H1 (cell line): ENCODE results near the gene SERPINB8. TPM values are rescaled to one million over a fixed set of nuclear protein-coding genes. Genes with fewer than 3 reads are reported as not detected.

Source experiments
- CTCF ChIA-PET: fragments of 300-600 bp; sonication (Branson Sonifier 250); formaldehyde crosslinking; loops from one replicate; lab custom pipeline; 2021; ENCODE audit not compliant: partially characterized antibody; lab: Charles Lee
- POLR2A ChIA-PET: fragments of 300-600 bp; sonication (Branson Sonifier 250); formaldehyde crosslinking; loops from one replicate; lab custom pipeline; 2021; ENCODE audit warnings: inconsistent platforms; ENCODE audit not compliant: partially characterized antibody; lab: Charles Lee
- DNase-seq, 2 experiments: peaks; one replicate each; pipeline versions ENCODE4 v3.0.0 to v3.0.0-alpha.2; 2010 to 2022; ENCODE audit warnings: low spot score in 2 of 2, low read depth in 1 of 2, mixed read lengths in 1 of 2
- FAIRE-seq: peaks from 2 replicates; lab custom pipeline; 2011; peaks lifted over from hg19 to GRCh38; lab: Jason Lieb, UNC
- H2AFZ ChIP-seq: 2 replicates; pipeline ENCODE4 v1.8.1; 2012; ENCODE audit warnings: low read length, inconsistent platforms
- H2AK5ac ChIP-seq: 2 replicates; pipeline ENCODE4 v1.6.1; 2013; ENCODE audit warnings: low read depth, low read length
- H2BK120ac ChIP-seq: replicated peaks from 2 replicates; pipeline ENCODE3; 2013; ENCODE audit warnings: low read depth, low read length, inconsistent platforms
- H2BK12ac ChIP-seq: 2 replicates; pipeline ENCODE4 v1.6.1; 2013; ENCODE audit warnings: low read depth, low read length
- H2BK15ac ChIP-seq: 2 replicates; pipeline ENCODE4 v1.6.1; 2013; ENCODE audit warnings: low read length
- H2BK20ac ChIP-seq: 2 replicates; pipeline ENCODE4 v1.6.1; 2013; ENCODE audit warnings: low read length
- H2BK5ac ChIP-seq: 2 replicates; pipeline ENCODE4 v1.6.1; 2013; ENCODE audit warnings: low read depth, low read length
- H3K14ac ChIP-seq: 2 replicates; pipeline ENCODE4 v1.6.1; 2013; ENCODE audit warnings: inconsistent platforms; ENCODE audit not compliant: insufficient read length
- H3K18ac ChIP-seq: 2 replicates; pipeline ENCODE4 v1.6.1; 2013; ENCODE audit warnings: low read length; ENCODE audit errors: extremely low read depth
- H3K23ac ChIP-seq: 2 replicates; pipeline ENCODE4 v1.6.1; 2013; ENCODE audit warnings: inconsistent platforms; ENCODE audit not compliant: insufficient read length
- H3K23me2 ChIP-seq: 2 replicates; pipeline ENCODE4 v1.6.1; 2013; ENCODE audit warnings: low read depth, low read length
- H3K27ac ChIP-seq: 2 replicates; pipeline ENCODE4 v1.6.1; 2011; ENCODE audit warnings: low read depth, low read length, inconsistent platforms
- H3K27me3 ChIP-seq, 4 experiments: replicated peaks in 1 of 4; 1 replicate in 1 of 4; 2 replicates in 3 of 4; pipeline versions ENCODE4 v1.6.1 to v1.8.1; 2011 to 2013; ENCODE audit warnings: low read length in 3 of 4, mild to moderate bottlenecking in 3 of 4, inconsistent platforms in 2 of 4, mixed read lengths in 2 of 4, moderate library complexity in 1 of 4; ENCODE audit not compliant: control insufficient read depth in 3 of 4, insufficient read depth in 3 of 4; ENCODE audit errors: extremely low read depth in 1 of 4
- H3K36me3 ChIP-seq, 4 experiments: 2 replicates each; pipeline versions ENCODE4 v1.6.1 to v1.8.1; 2011 to 2013; ENCODE audit warnings: mild to moderate bottlenecking in 4 of 4, low read length in 3 of 4, moderate library complexity in 2 of 4, control low read depth in 1 of 4, inconsistent platforms in 1 of 4; ENCODE audit not compliant: insufficient read depth in 4 of 4, control insufficient read depth in 2 of 4
- H3K4ac ChIP-seq: replicated peaks from 2 replicates; pipeline ENCODE3; 2013; ENCODE audit warnings: low read length, low read depth, mixed read lengths, inconsistent platforms; ENCODE audit not compliant: insufficient read length
- H3K4me1 ChIP-seq, 4 experiments: replicated peaks in 1 of 4; 1 replicate in 1 of 4; 2 replicates in 3 of 4; pipeline versions ENCODE4 v1.6.1 to v1.8.1; 2011 to 2013; ENCODE audit warnings: low read length in 3 of 4, inconsistent platforms in 2 of 4, mixed read lengths in 1 of 4; ENCODE audit not compliant: insufficient read depth in 4 of 4, control insufficient read depth in 3 of 4
- H3K4me2 ChIP-seq, 2 experiments: 2 replicates each; pipeline versions ENCODE4 v1.6.1 to v1.8.1; 2011 to 2013; ENCODE audit warnings: low read depth in 2 of 2, low read length in 2 of 2, control low read depth in 1 of 2, inconsistent platforms in 1 of 2, mild to moderate bottlenecking in 1 of 2; ENCODE audit not compliant: insufficient read depth in 1 of 2
- H3K4me3 ChIP-seq, 4 experiments: fragments of 200-600, 300-600 bp in 1 of 4; sonication (generic), shearing (Covaris generic), sonication (Bioruptor Twin) in 1 of 4; 2 replicates each; pipeline versions ENCODE4 v1.5.1 to v1.8.1; 2011 to 2016; ENCODE audit warnings: low read length in 4 of 4, low read depth in 3 of 4, control low read depth in 2 of 4, inconsistent platforms in 2 of 4, mild to moderate bottlenecking in 2 of 4, mixed read lengths in 1 of 4, moderate library complexity in 1 of 4; ENCODE audit not compliant: insufficient read depth in 2 of 4; ENCODE audit errors: extremely low read depth in 1 of 4
- H3K56ac ChIP-seq: replicated peaks from 2 replicates; pipeline ENCODE3; 2013; ENCODE audit warnings: low read depth, mild to moderate bottlenecking, mixed read lengths, low read length, inconsistent platforms; ENCODE audit not compliant: insufficient read length
- H3K79me1 ChIP-seq: 2 replicates; pipeline ENCODE4 v1.6.1; 2013; ENCODE audit warnings: low read depth, low read length, control low read depth
- H3K79me2 ChIP-seq, 2 experiments: 2 replicates each; pipeline versions ENCODE4 v1.6.1 to v1.8.1; 2012 to 2013; ENCODE audit warnings: low read length in 2 of 2, mild to moderate bottlenecking in 2 of 2, inconsistent platforms in 1 of 2; ENCODE audit not compliant: insufficient read depth in 2 of 2, control insufficient read depth in 1 of 2
- H3K9ac ChIP-seq, 4 experiments: replicated peaks in 1 of 4; 1 replicate in 1 of 4; 2 replicates in 3 of 4; pipeline versions ENCODE4 v1.6.1 to v1.8.1; 2011 to 2013; ENCODE audit warnings: low read depth in 3 of 4, low read length in 3 of 4, control low read depth in 2 of 4, mild to moderate bottlenecking in 2 of 4, moderate library complexity in 2 of 4, inconsistent platforms in 1 of 4; ENCODE audit errors: extremely low read depth in 1 of 4
- H3K9me3 ChIP-seq, 2 experiments: 2 replicates each; pipeline versions ENCODE4 v1.6.1 to v1.8.1; 2012 to 2013; ENCODE audit warnings: mild to moderate bottlenecking in 2 of 2, moderate library complexity in 2 of 2, control low read depth in 1 of 2, inconsistent platforms in 1 of 2, low read depth in 1 of 2, low read length in 1 of 2, mixed read lengths in 1 of 2; ENCODE audit not compliant: insufficient read depth in 2 of 2
- H4K20me1 ChIP-seq, 2 experiments: replicated peaks in 1 of 2; 2 replicates each; pipeline versions ENCODE3 to v1.8.1; 2011 to 2013; ENCODE audit warnings: inconsistent platforms in 2 of 2, low read length in 2 of 2, mild to moderate bottlenecking in 1 of 2; ENCODE audit not compliant: insufficient read depth in 2 of 2, control insufficient read depth in 1 of 2
- H4K5ac ChIP-seq: 2 replicates; pipeline ENCODE4 v1.6.1; 2013; ENCODE audit warnings: low read length, low read depth, mixed read lengths, inconsistent platforms; ENCODE audit not compliant: insufficient read length
- H4K8ac ChIP-seq: 2 replicates; pipeline ENCODE4 v1.8.0; 2013; ENCODE audit warnings: mild to moderate bottlenecking, moderate library complexity, low read length, inconsistent platforms; ENCODE audit not compliant: insufficient read depth; ENCODE audit errors: extremely low read depth
- H4K91ac ChIP-seq: replicated peaks from 2 replicates; pipeline ENCODE3; 2013; ENCODE audit warnings: low read length, mixed read lengths, inconsistent platforms; ENCODE audit not compliant: insufficient read length
- ASH2L ChIP-seq: fragments of 200-600, 300-600 bp; sonication (generic); IDR thresholded peaks from one replicate; pipeline ENCODE4 v1.7.1; 2017; ENCODE audit warnings: low read length
- CBX8 ChIP-seq: fragments of 300-800, 300-1000 bp; sonication (generic); IDR thresholded peaks from 2 replicates; pipeline ENCODE4 v1.7.1; 2016; ENCODE audit warnings: low read depth, low read length, borderline replicate concordance
- HDAC6 ChIP-seq: IDR thresholded peaks from one replicate; pipeline ENCODE4 v1.7.1; 2012; ENCODE audit warnings: low read depth, mild to moderate bottlenecking, inconsistent platforms, low read length, moderate library complexity
- SAP30 ChIP-seq: fragments of 300-600 bp; sonication (generic); IDR thresholded peaks from 2 replicates; pipeline ENCODE4 v1.7.1; 2012; ENCODE audit warnings: low read length, moderate library complexity, mild to moderate bottlenecking, inconsistent platforms; ENCODE audit not compliant: insufficient read depth, insufficient replicate concordance
- WGBS, 2 experiments: shearing (Covaris generic) in 1 of 2; methylation state at CpG; one replicate each; pipeline versions ENCODE4 v1.1.6 to v1.1.7; 2013 to 2015; ENCODE audit warnings: low lambda C conversion rate in 2 of 2, mixed read lengths in 2 of 2, inconsistent platforms in 1 of 2, low coverage in 1 of 2, missing lambda C conversion rate in 1 of 2; ENCODE audit not compliant: insufficient replicate concordance in 2 of 2, insufficient coverage in 1 of 2, insufficient read length in 1 of 2; ENCODE audit errors: extremely low coverage in 1 of 2, missing lambda C conversion rate in 1 of 2; 5-methylcytosine and 5-hydroxymethylcytosine counted together
- polyA plus RNA-seq, 7 experiments: library from polyadenylated mRNA; depleted of rRNA in 3 of 7; stranded (reverse) in 5 of 7; unstranded in 2 of 7; fragments of >200 nt in 5 of 7; fragments of 200-250 nt in 2 of 7; gene quantifications; 1 replicate in 5 of 7; 2 replicates in 1 of 7; 4 replicates in 1 of 7; pipeline versions ENCODE4 v1.2.1 to v1.2.3, GENCODE V29; 2011 to 2013; ENCODE audit warnings: missing spikeins in 2 of 7, mixed read lengths in 2 of 7
- total RNA-seq: library from RNA; stranded (reverse); fragmentation: NEBNext Ultra II Directional; extraction: Animal tissue kit (Norgen Biotek cat#: 25700); gene quantifications from 2 replicates; pipeline ENCODE4 v1.2.1, GENCODE V29; 2021

The SERPINB8 gene
- total and polyA plus RNA-seq, 2 of the 8 experiments (the other 6 are each of a cell fraction or from before 2014, with no cell fraction given) = 0.42 to 1.2 TPM

GRCh38 chr18:63924551-63924950 lies 45.3 kb upstream of the SERPINB8 start:
- Histone ChIP-seq H2BK20ac (no peak overlapping the region), H2AK5ac (no peak overlapping the region), H3K23me2 (no peaks in the 10 kb centered on the region), H2AFZ (no peak overlapping the region), H3K14ac (no peak overlapping the region), H4K5ac (no peak overlapping the region), H3K4me1 (no peaks in the 10 kb centered on the region), H3K4ac (no peak overlapping the region), H4K8ac (no peak overlapping the region), H3K27ac (no peak overlapping the region), H3K9me3 (no peaks in the 10 kb centered on the region), H3K79me1 (no peaks in the 10 kb centered on the region), H3K27me3 (no peaks in the 10 kb centered on the region), H3K56ac (no peak overlapping the region), H3K23ac (no peak overlapping the region), H3K79me2 (no peaks in the 10 kb centered on the region), H3K4me3 (no peak overlapping the region), H4K91ac (no peak overlapping the region), H3K4me2 (no peak overlapping the region), H4K20me1 (no peaks in the 10 kb centered on the region), H2BK12ac (no peak overlapping the region), H2BK120ac (no peak overlapping the region), H2BK15ac (no peak overlapping the region), H2BK5ac (no peak overlapping the region), H3K9ac (no peak overlapping the region), H3K18ac (no peak overlapping the region), H3K36me3 (no peaks in the 10 kb centered on the region)
- FAIRE-seq (no peak), DNase-seq (no peak)
- POLR2A ChIA-PET = interaction anchor here (1.0 kb wide), 1 partner anchor 9 kb away, joined by 3 read pairs; no protein-coding TSS in a partner anchor
- CTCF ChIA-PET = interaction anchor here (2.4 kb wide), 1 partner anchor 11 kb away, joined by 12 read pairs; no protein-coding TSS in a partner anchor
- WGBS, 2 experiments = 96% methylated on average over 1 of the region's 1 CpG; no CpG with 5 or more reads in 1 of the 2 experiments
- TF ChIP-seq CBX8 (no peak), SAP30 (no peak), HDAC6 (no peak), ASH2L (no peak)
